GM19468 (cell line): Measurements from ENCODE around the gene DDX17.

Source experiments
- ATAC-seq: cut with Tn5 transposase; IDR thresholded peaks from one replicate; pipeline ENCODE4 v1.9.1; 2021; ENCODE audit warnings: mild to moderate bottlenecking, moderate library complexity, moderate number of reproducible peaks; ENCODE audit not compliant: unreplicated experiment; ENCODE audit errors: extremely low read depth

The DDX17 gene

GRCh38 chr22:38506118-38506962, at the start of gene DDX17:
TSS of gene DDX17 (minus strand) at chr22:38506311.
- peak; percentile 67 for ATAC-seq

- no peak for ATAC-seq
These were observed 48.2 kb upstream of the DDX17 start for GRCh38 chr22:38554281-38554680.

GRCh38 chr22:38549101-38549894, 43.2 kb upstream of the DDX17 start:
- no peak for ATAC-seq

GRCh38 chr22:38540701-38541100, 34.6 kb upstream of the DDX17 start:
- ATAC-seq = no peak

- no peak for ATAC-seq
These were observed 25.3 kb upstream of the DDX17 start for GRCh38 chr22:38531251-38531938.

GRCh38 chr22:38524429-38524828, 18.3 kb upstream of the DDX17 start:
- ATAC-seq = no peak

GRCh38 chr22:38523479-38523878, 17.4 kb upstream of the DDX17 start:
- ATAC-seq = no peak

GRCh38 chr22:38523029-38523428, 16.9 kb upstream of the DDX17 start:
- no peak for ATAC-seq

GRCh38 chr22:38519453-38520250, 13.5 kb upstream of the DDX17 start:
- ATAC-seq = no peak

- ATAC-seq = no peak
These were observed 12.5 kb upstream of the DDX17 start for GRCh38 chr22:38518620-38519019.

GRCh38 chr22:38513063-38513462, 7.0 kb upstream of the DDX17 start:
- no peak for ATAC-seq

- ATAC-seq = no peak
These were observed 4.4 kb upstream of the DDX17 start for GRCh38 chr22:38510416-38510970.

- ATAC-seq = peak; percentile 3
These were observed 482 bp downstream of the DDX17 start for GRCh38 chr22:38505541-38506117.

- no peak for ATAC-seq
These were observed 1.2 kb downstream of the DDX17 start for GRCh38 chr22:38504731-38505540.

GRCh38 chr22:38503021-38503420, 3.1 kb downstream of the DDX17 start:
- no peak for ATAC-seq

- no peak for ATAC-seq
These were observed 4.1 kb downstream of the DDX17 start for GRCh38 chr22:38501797-38502672.

- no peak for ATAC-seq
These were observed 8.2 kb downstream of the DDX17 start for GRCh38 chr22:38497869-38498268.

- ATAC-seq = no peak
These were observed 11.2 kb downstream of the DDX17 start for GRCh38 chr22:38494939-38495338.
